GM19043 (cell line): ENCODE measurements around the gene LAPTM5.

Experiments used
- ATAC-seq: cut with Tn5 transposase; IDR thresholded peaks from one replicate; pipeline ENCODE4 v1.9.1; 2021; ENCODE audit warnings: low read depth; ENCODE audit not compliant: unreplicated experiment

Gene LAPTM5

GRCh38 chr1:30686236-30686935 is 71.2 kb downstream of the LAPTM5 start:
- no peak for ATAC-seq

GRCh38 chr1:30685796-30686165 is 71.8 kb downstream of the LAPTM5 start:
- ATAC-seq: no peak

DNA sequence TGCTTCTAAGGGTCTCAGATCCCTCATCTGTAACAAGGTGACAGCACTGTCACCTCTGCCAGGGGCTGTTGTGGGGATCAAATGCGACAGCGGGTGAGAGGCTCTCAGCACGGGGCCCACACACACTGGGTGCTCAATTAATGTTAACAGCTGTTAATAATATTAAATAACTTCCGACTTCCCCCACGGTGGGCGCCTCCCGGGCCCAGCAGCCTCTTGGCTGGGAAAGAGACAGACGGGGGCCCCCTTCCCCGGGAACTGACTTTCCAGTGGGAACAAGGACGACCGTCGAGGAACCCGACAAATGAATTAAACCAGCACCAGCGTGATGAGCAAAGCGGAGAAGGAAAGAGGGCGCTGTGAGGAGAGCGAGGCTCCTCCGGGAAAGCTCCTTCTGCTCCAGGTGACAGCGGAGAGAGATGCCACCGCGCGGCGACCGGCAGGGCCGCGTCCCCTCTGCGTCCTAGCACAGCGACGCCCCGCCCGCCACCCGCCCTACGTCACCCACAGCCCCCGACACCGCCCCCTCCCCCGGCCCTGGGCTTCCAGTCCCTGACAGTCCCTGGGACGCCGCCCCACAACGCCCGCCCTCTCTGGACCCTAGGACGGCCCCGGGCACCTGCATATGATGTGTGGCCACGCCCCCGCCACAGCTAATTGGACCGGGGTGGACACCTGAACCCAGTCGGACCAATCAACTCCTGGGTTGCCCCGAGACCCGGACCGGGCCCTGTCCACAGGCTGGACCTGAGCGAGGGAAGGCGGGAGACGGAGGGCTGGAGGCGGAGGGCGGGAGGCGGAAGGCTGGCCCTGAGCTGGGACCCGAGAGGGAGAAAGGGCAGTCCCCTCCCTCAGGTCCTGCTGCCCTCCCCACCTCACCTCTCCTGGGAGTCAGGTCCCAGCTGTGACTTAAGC is 72.4 kb downstream of the LAPTM5 start:
- ATAC-seq: no peak

- no peak for ATAC-seq
Measured at GRCh38 chr1:30684259-30684658, 73.3 kb downstream of the LAPTM5 start.

GRCh38 chr1:30683699-30684098 is 73.9 kb downstream of the LAPTM5 start:
- ATAC-seq: no peak
